Urinary bladder (tissue), 4 donors: ENCODE measurements around the gene IL3RA. TPM values are rescaled to one million over a fixed set of nuclear protein-coding genes. Genes with fewer than 3 reads are reported as not detected.
"Not testable (repeated sequence)": the region's sequence is repeated elsewhere in the genome, so short reads cannot be mapped to it uniquely, and the experiment has no call there.

Experiments
- DNase-seq: peaks from one replicate; pipeline ENCODE4 v3.0.0-alpha.2; 2015; ENCODE audit errors: extremely low spot score
- H3K27ac ChIP-seq: one replicate; pipeline ENCODE4 v1.5.1; 2013; ENCODE audit warnings: low read depth, mild to moderate bottlenecking, moderate library complexity
- H3K36me3 ChIP-seq: one replicate; pipeline ENCODE4 v1.6.1; 2013; ENCODE audit warnings: mild to moderate bottlenecking, moderate library complexity; ENCODE audit not compliant: insufficient read depth
- H3K4me1 ChIP-seq: one replicate; pipeline ENCODE4 v1.6.1; 2013; ENCODE audit warnings: mild to moderate bottlenecking, moderate library complexity; ENCODE audit not compliant: insufficient read depth
- H3K4me3 ChIP-seq: one replicate; pipeline ENCODE4 v1.5.1; 2013; ENCODE audit warnings: low read depth, low read length
- WGBS: extraction: QIAGEN DNeasy Blood & Tissue Kit; methylation state at CpG from one replicate; pipeline ENCODE4 v1.1.7; 2013; 5-methylcytosine and 5-hydroxymethylcytosine counted together
- polyA plus RNA-seq: library from polyadenylated mRNA; stranded (reverse); fragments of 200-250 nt; gene quantifications from one replicate; pipeline ENCODE4 v1.2.3, GENCODE V29; 2013
- total RNA-seq: library from RNA; depleted of rRNA; stranded (reverse); fragments of >200 nt; gene quantifications from one replicate; pipeline ENCODE4 v1.2.3, GENCODE V29; 2014
- donor health status: healthy with polysubstance abuse.
- donor health status: healthy.

Gene IL3RA
- total and polyA plus RNA-seq, 2 donors, result 2.5 to 16.7 TPM

DNA sequence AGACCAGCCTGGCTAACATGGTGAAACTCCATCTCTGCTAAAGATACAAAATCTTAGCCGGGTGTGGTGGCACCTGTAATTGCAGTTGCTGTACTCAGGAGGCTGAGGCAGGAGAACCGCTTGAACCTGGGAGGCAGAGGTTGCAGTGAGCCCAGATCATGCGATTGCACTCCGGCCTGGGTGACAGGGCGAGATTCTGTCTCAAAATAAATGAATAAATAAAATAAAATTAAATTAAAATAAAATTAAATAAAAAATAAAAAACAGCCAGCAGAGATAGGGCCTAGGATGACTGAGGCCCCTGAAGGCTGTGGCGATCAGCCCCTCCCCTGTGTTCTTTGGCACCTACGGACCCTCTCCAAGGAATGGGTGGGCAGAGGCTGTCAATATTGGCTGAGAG is 22.8 kb upstream of the IL3RA start:
- DNase-seq, result no peak
- H3K36me3 ChIP-seq, result no peaks in the 10 kb centered on the region
- no peaks in the 10 kb centered on the region for H3K4me1 ChIP-seq
- no peak overlapping the region for H3K4me3 ChIP-seq
- no peak overlapping the region for H3K27ac ChIP-seq
- 93% methylated on average over 7 of the region's 7 CpGs for WGBS

DNA sequence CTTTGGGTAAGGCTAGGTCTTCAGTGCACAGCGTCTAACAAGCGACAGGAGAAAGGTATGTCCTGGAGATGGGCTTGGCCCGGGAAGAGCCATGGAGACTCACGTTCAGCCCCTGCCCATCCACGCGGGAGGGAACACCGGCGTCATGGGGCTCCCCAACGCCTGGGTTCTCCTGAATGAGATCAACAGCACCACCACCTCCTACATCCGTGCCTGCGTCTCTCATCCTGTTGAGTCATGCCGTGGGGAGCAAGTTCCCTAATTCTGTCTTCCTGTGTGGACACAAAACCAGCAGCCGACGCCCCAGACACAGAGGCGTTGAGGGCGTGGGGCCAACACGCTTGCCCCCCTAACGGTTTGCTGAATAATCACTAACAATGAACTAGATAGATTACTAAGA is 20.1 kb upstream of the IL3RA start:
- Histone ChIP-seq H3K4me3 (no peak overlapping the region), H3K27ac (no peak overlapping the region), H3K4me1 (no peaks in the 10 kb centered on the region), H3K36me3 (no peaks in the 10 kb centered on the region)
- WGBS, result 72% methylated on average over 18 of the region's 18 CpGs
- no peak for DNase-seq

DNA sequence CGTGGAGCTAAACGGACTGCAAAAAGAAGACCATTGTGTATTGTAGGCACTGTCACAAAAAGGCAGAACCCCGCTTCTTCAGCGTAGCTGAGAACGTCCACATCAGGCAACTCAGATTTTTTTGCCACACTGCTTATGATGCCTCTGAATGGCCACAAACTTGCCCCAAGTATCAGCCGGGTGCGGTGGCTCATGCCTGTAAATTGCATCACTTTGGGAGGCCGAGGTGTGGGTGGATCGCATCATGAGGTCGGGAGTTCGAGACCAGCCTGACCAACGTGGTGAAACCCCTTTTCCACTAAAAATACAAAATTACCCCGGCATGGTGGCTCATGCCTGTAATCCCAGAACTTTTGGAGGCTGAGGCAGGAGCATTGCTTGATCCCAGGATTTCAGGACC is 14.9 kb upstream of the IL3RA start:
- WGBS, result 75% methylated on average over 13 of the region's 13 CpGs
- H3K4me3 ChIP-seq, result no peak overlapping the region
- no peak for DNase-seq
- H3K4me1 ChIP-seq, result no peaks in the 10 kb centered on the region
- no peaks in the 10 kb centered on the region for H3K36me3 ChIP-seq
- H3K27ac ChIP-seq, result no peak overlapping the region

DNA sequence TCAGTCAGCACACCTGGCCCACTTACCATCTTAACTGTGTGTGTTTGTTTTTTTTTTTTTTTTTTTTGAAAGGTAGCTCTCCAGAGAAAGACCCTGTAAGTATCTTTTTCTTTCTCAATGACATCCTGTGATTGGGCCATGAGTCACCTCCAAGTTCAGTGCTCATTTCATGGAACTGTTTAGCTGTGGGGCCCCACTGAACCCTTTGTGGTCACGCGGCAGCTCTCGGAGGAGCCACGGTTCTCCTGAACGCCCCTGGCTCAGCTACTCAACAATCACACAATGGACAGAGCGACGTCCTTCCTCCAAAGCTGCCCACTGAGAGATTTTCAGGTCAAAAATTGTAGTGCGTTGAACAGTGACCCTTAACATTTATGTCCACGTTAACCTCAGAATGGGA is 14.2 kb upstream of the IL3RA start:
- Histone ChIP-seq H3K27ac (no peak overlapping the region), H3K4me3 (no peak overlapping the region), H3K4me1 (no peaks in the 10 kb centered on the region), H3K36me3 (no peaks in the 10 kb centered on the region)
- DNase-seq, result no peak
- WGBS, result 81% methylated on average over 9 of the region's 9 CpGs

DNA sequence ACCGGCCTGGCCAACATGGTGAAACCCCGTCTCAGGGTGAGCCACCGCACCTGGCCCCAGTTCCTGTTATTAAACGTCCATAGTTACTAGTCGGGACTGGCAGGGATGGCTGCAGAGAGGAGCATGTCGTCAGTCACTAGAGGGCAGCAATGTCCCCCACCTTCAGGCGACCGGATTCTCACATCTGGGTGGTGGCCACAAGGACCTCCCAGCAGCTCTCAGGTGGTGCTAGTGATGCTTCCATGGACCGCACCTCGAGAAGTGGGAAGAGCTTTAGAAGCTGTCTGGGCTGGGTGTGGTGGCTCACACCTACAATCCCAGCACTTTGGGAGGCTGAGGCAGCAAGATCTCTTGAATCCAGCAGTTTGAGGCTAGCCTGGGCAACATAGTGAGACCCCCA is 13.3 kb upstream of the IL3RA start:
- Histone ChIP-seq H3K4me3 (no peak overlapping the region), H3K27ac (no peak overlapping the region), H3K4me1 (no peaks in the 10 kb centered on the region), H3K36me3 (no peaks in the 10 kb centered on the region)
- DNase-seq, result no peak
- 17% methylated on average over 10 of the region's 10 CpGs for WGBS

DNA sequence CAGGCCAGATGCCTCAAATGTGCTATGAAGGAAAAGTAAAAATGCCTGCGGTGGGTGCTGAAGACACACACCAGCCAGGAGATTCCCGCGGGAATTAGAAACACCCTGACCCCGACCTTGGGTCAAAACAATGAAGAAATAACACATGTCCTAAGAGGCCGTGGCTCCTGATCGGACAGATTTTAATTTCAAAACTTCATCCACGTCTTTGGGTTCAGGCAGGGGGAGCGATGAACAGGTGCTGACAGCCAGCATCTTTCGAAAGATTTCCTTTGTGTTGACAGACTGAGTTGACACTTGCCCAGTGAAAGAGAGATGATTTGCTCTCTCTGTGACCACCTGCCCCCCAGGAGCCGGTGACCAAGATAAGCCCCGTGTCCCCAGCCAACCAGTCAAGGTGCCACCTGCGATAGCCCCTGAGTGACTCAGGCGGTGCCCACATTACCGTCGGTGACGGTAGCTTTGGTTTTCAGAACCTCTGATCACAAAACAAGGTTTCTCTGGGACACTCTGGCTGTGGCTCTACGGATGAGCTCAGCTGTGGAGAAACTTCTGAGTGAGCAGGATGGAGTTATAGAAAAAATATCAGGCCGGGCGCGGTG is 11.0 kb upstream of the IL3RA start:
- no peaks in the 10 kb centered on the region for H3K36me3 ChIP-seq
- H3K4me1 ChIP-seq, result no peaks in the 10 kb centered on the region
- 67% methylated on average over 20 of the region's 20 CpGs for WGBS
- no peak for DNase-seq
- no peak overlapping the region for H3K27ac ChIP-seq
- H3K4me3 ChIP-seq, result no peak overlapping the region

DNA sequence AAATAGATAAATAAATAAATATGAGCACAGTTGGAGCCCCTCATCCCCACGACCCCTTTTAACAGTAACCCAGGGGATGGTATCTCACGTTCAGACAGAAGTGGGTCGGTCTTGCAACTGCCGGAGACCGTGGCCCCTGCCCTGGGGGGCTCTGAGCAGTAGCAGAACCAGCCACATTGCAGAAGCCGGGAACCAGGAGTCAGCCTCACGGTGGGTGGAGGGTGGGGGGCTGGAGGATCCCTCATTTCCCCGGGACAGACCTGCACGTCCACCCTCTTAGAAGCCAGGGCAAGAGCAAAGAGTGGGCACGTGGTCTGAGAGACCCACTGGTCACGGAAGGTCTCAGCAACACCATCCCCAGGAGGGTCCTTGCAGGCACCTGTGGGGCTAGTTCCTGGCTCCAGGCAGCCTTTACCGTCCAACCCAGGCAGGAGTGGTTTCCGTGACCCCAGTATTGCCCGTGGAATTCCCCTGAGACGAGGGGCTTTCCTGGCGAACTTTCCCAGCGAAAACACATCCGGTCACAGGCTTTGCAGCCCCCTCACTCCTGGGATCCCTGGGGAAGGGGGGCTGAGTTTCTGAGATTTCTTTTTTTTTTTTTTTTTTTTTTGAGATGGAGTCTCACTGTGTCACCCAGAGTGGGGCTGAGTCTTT is 8.8 kb upstream of the IL3RA start:
- WGBS, result 48% methylated on average over 18 of the region's 18 CpGs
- Histone ChIP-seq H3K4me1 (no peaks in the 10 kb centered on the region), H3K4me3 (no peak overlapping the region), H3K36me3 (no peaks in the 10 kb centered on the region), H3K27ac (no peak overlapping the region)
- no peak for DNase-seq

DNA sequence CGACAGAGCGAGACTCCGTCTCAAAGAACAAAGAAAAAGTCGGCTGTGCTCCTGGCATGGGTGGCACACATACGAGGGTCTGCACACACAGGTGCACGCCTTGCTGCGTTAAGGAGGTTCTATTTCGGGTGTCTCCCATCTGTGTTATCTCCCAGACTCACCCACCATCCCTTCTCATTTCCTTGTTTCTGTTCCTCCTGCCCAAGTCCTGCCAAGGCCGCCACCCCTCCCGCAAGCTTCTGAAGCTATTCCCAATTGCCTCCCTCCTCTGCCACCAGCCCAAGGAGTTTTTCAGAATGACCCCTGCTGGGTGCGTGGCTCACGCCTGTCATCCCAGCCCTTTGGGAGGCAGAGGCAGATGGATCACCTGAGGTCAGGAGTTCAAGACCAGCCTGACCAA is 6.0 kb upstream of the IL3RA start:
- no peak overlapping the region for H3K27ac ChIP-seq
- DNase-seq, result no peak
- H3K4me3 ChIP-seq, result no peak overlapping the region
- H3K4me1 ChIP-seq, result no peaks in the 10 kb centered on the region
- WGBS, result 76% methylated on average over 12 of the region's 12 CpGs
- no peaks in the 10 kb centered on the region for H3K36me3 ChIP-seq

DNA sequence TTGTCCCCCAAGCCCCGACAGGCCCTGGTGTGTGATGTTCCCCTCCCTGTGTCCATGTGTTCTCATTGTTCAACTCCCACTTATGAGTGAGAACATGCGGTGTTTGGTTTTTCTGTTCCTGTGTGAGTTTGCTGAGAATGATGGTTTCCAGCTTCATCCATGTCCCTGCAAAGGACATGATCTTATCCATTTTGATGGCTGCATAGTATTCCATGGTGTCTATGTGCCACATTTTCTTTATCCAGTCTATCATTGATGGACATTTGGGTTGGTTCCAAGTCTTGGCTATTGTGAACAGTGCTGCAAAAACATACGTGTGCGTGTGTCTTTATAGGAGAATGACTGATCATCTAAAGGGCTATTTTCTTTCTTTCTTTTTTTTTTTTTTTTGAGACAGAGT is 4.2 kb upstream of the IL3RA start:
- DNase-seq, H3K4me3 ChIP-seq, H3K27ac ChIP-seq, H3K4me1 ChIP-seq, H3K36me3 ChIP-seq: not testable (repeated sequence)
- WGBS, result 80% methylated on average over 4 of the region's 4 CpGs

DNA sequence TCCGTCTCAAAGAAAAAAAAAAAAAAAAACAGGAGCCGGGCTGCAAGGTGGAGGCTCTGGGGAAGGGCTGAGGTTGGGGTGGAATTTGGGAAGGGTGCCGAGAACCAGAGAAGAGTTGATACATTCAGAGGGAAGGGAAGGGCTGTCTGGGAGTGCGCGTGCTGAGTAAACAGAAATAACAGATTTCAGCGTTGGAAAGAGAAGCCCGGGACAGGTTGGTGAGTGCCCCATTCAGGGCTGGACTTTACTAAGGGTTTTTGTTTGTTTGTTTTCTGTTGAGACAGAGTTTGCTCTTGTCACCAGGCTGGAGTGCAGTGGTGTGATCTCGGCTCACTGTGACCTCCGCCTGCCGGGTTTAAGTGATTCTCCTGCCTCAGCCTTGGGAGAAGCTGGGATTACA is 1.7 kb upstream of the IL3RA start:
- no peak for DNase-seq
- Histone ChIP-seq H3K4me3 (no peak overlapping the region), H3K4me1 (no peaks in the 10 kb centered on the region), H3K36me3 (no peaks in the 10 kb centered on the region), H3K27ac (no peak overlapping the region)
- WGBS, result 70% methylated on average over 10 of the region's 10 CpGs

DNA sequence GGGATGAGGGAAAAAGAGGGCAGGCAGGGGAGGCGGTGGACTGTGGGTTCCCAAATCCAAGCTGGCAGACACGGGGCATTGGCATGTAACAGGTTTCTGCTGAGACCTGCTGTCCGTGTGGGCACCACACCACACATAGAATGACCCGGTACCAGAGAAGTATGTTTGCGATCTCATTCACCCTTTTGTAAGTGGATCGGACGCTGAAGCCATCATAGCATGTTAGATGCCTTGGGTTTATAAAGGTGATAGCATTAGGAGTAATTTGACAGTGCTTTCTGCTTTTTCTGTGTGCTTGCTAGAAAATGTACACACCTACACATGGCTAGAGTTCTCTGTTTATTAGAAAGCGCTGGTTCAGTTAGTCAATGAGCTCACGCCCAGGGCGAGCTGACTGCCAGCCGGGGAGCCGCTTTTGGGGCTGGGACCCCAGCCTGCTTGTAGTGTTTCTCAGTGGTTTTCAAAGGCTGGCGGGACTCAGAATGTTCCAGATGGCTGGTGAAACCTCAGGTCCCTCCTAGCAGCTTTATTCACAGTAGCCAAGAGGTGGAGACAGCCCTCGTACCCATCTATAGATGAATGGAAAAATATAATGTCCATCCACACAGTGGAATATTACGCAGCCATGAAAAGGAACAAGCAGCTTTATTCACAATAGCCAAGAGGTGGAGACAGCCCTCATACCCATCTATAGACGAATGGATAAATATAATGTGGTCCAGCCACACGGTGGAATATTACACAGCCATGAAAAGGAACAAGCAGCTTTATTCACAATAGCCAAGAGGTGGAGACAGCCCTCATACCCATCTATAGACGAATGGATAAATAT is 579 bp downstream of the IL3RA start:
- Histone ChIP-seq H3K36me3 (peaks cover 2% of the 10 kb centered on the region), H3K4me1 (no peaks in the 10 kb centered on the region), H3K4me3 (peak overlapping the region; percentile 29), H3K27ac (no peak overlapping the region)
- WGBS, result 51% methylated on average over 18 of the region's 18 CpGs
- no peak for DNase-seq

DNA sequence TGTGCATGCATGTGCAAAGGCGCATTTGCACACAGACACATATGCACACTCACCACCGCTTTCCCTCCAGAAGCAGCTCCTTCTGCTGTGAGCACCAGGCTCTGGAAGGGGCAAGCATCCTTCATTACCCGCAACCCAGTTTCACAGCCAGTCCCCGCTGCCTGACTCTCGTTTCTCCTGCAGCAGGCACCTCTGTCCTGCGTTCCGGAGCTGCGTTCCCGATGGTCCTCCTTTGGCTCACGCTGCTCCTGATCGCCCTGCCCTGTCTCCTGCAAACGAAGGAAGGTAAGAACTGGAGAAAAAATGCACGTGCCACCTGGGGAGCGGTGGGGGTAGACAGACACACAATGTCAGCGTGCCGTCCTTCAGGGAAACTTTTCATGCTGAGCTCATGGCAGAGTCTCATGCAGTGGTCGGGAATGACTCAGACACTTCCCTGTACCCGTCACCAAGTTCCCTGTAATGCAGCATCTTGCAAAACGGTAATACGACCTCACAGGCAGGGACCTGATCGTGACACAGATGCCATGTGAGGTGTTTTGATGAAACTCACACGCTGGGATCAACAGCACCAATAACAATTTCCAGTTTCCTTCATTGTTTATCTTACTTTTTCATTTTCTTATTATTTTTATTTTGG is 5.1 kb downstream of the IL3RA start:
- Histone ChIP-seq H3K36me3 (peaks cover 2% of the 10 kb centered on the region), H3K4me3 (no peak overlapping the region), H3K27ac (no peak overlapping the region), H3K4me1 (no peaks in the 10 kb centered on the region)
- 78% methylated on average over 22 of the region's 22 CpGs for WGBS
- DNase-seq, result no peak

DNA sequence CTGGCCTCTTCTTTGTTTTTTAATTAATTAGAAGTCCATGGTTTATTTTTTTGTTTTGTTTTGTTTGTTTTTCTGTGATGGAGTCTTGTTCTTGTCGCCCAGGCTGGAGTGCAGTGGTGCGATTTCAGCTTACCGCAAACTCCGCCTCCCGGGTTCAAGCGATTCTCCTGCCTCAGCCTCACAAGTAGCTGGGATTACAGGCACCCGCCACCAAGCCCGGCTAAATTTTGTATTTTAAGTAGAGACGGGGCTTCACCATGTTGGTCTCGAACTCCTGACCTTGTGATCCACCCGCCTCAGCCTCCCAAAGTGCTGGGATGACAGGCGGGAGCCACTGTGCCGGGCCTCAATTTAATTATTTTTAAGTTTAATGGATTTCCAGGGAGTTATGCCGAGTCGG is 13.0 kb downstream of the IL3RA start:
- not testable (repeated sequence) for H3K4me3 ChIP-seq, H3K27ac ChIP-seq, H3K36me3 ChIP-seq, H3K4me1 ChIP-seq, DNase-seq
- 91% methylated on average over 15 of the region's 15 CpGs for WGBS
